SK-N-SH treated with all-trans-retinoic acid at 6 μM for 48 hours (cell line): Measurements from ENCODE around the gene ST6GALNAC3.

Source experiments
- ATAC-seq: fragments of 200-7000 bp; cut with Tn5 transposase; 3 replicates; pipeline ENCODE4 v1.9.1; 2020; ENCODE audit warnings: mild to moderate bottlenecking, moderate library complexity
- BACH2 ChIP-seq: fragments of 250-450 bp; sonication (Bioruptor Pico); IDR thresholded peaks from 2 replicates; pipeline ENCODE4 v1.9.0; 2021; ENCODE audit warnings: mild to moderate bottlenecking, borderline replicate concordance
- CREB5 ChIP-seq: fragments of 250-450 bp; sonication (Bioruptor Pico); IDR thresholded peaks from 2 replicates; pipeline ENCODE4 v1.5.1; 2020; ENCODE audit warnings: low read depth, mild to moderate bottlenecking, moderate library complexity
- CSDC2 ChIP-seq: fragments of 250-450 bp; sonication (Bioruptor Pico); IDR thresholded peaks from 2 replicates; pipeline ENCODE4 v1.5.0; 2020; ENCODE audit warnings: mild to moderate bottlenecking, moderate library complexity
- ESRRG ChIP-seq: fragments of 250-450 bp; sonication (Bioruptor Pico); IDR thresholded peaks from 2 replicates; pipeline ENCODE4 v1.6.1; 2021; ENCODE audit warnings: mild to moderate bottlenecking
- GLIS3 ChIP-seq: fragments of 250-450 bp; sonication (Bioruptor Pico); IDR thresholded peaks from 2 replicates; pipeline ENCODE4 v1.5.0; 2020; ENCODE audit warnings: mild to moderate bottlenecking, moderate library complexity
- ISL1 ChIP-seq: fragments of 250-450 bp; sonication (Bioruptor Pico); IDR thresholded peaks from 2 replicates; pipeline ENCODE4 v2.1.2; 2022; ENCODE audit warnings: mild to moderate bottlenecking, moderate library complexity
- OSR1 ChIP-seq: fragments of 250-450 bp; sonication (Bioruptor Pico); IDR thresholded peaks from 2 replicates; pipeline ENCODE4 v1.8.0; 2022; ENCODE audit warnings: moderate library complexity, mild to moderate bottlenecking, inconsistent platforms
- PATZ1 ChIP-seq: fragments of 250-450 bp; sonication (Bioruptor Pico); IDR thresholded peaks from 2 replicates; pipeline ENCODE4 v1.8.0; 2020; ENCODE audit warnings: mild to moderate bottlenecking, moderate library complexity, borderline replicate concordance
- PPARA ChIP-seq: fragments of 250-450 bp; sonication (Bioruptor Pico); IDR thresholded peaks from 2 replicates; pipeline ENCODE4 v1.5.0; 2020; ENCODE audit warnings: mild to moderate bottlenecking, borderline replicate concordance
- RARB ChIP-seq: fragments of 250-450 bp; sonication (Bioruptor Pico); IDR thresholded peaks from 2 replicates; pipeline ENCODE4 v1.8.0; 2021; ENCODE audit warnings: mild to moderate bottlenecking, moderate library complexity
- SNAI2 ChIP-seq: fragments of 250-450 bp; sonication (Bioruptor Pico); IDR thresholded peaks from 2 replicates; pipeline ENCODE4 v1.5.0; 2020; ENCODE audit warnings: mild to moderate bottlenecking, moderate library complexity
- TCF4 ChIP-seq: fragments of 250-450 bp; sonication (Bioruptor Pico); IDR thresholded peaks from 2 replicates; pipeline ENCODE4 v1.8.0; 2021; ENCODE audit warnings: mild to moderate bottlenecking, moderate library complexity, borderline replicate concordance
- TOX ChIP-seq: fragments of 250-450 bp; sonication (Bioruptor Pico); IDR thresholded peaks from 2 replicates; pipeline ENCODE4 v1.8.0; 2021; ENCODE audit warnings: mild to moderate bottlenecking, moderate library complexity, borderline replicate concordance
- ZC3H10 ChIP-seq: fragments of 250-450 bp; sonication (Bioruptor Pico); IDR thresholded peaks from 2 replicates; pipeline ENCODE4 v1.5.1; 2021; ENCODE audit warnings: mild to moderate bottlenecking, moderate library complexity
- ZFP3 ChIP-seq: fragments of 250-450 bp; sonication (Bioruptor Pico); IDR thresholded peaks from 2 replicates; pipeline ENCODE4 v1.5.0; 2020; ENCODE audit warnings: mild to moderate bottlenecking, moderate library complexity
- ZFP30 ChIP-seq: fragments of 450-650 bp; formaldehyde crosslinking; IDR thresholded peaks from 2 replicates; pipeline ENCODE4 v1.5.0; 2022; ENCODE audit warnings: mild to moderate bottlenecking, moderate library complexity
- ZNF565 ChIP-seq: fragments of 450-650 bp; formaldehyde crosslinking; conservative IDR thresholded peaks from 2 replicates; pipeline ENCODE4 v1.5.0; 2020; ENCODE audit warnings: low read depth, mild to moderate bottlenecking, moderate library complexity
- ZNF8 ChIP-seq: fragments of 450-650 bp; formaldehyde crosslinking; IDR thresholded peaks from 2 replicates; pipeline ENCODE4 v1.5.0; 2020; ENCODE audit warnings: mild to moderate bottlenecking, moderate library complexity
- TF ChIP-seq, protein P1 (sequence below): fragments of 250-450 bp; sonication (Bioruptor Pico); IDR thresholded peaks from 2 replicates; pipeline ENCODE4 v1.5.0; 2020; ENCODE audit warnings: mild to moderate bottlenecking, moderate library complexity
- TF ChIP-seq, protein P2 (sequence below): fragments of 250-450 bp; sonication (Bioruptor Pico); IDR thresholded peaks from 2 replicates; pipeline ENCODE4 v1.8.0; 2021; ENCODE audit warnings: low read depth, mild to moderate bottlenecking, moderate library complexity, borderline replicate concordance
- TF ChIP-seq, protein P3 (sequence below): fragments of 250-450 bp; sonication (Bioruptor Pico); IDR thresholded peaks from 2 replicates; pipeline ENCODE4 v1.5.1; 2021; ENCODE audit warnings: mild to moderate bottlenecking, moderate library complexity

ST6GALNAC3 gene

GRCh38 chr1:76179219-76179698 is 104.7 kb downstream of the ST6GALNAC3 start:
- no peak for TF ChIP-seq PATZ1 (CRISPR knock-in tag)
- no peak for TF ChIP-seq BACH2 (CRISPR knock-in tag)
- no peak for TF ChIP-seq RARB
- no peak for TF ChIP-seq GLIS3 (CRISPR knock-in tag)
- TF ChIP-seq, protein P1, sequence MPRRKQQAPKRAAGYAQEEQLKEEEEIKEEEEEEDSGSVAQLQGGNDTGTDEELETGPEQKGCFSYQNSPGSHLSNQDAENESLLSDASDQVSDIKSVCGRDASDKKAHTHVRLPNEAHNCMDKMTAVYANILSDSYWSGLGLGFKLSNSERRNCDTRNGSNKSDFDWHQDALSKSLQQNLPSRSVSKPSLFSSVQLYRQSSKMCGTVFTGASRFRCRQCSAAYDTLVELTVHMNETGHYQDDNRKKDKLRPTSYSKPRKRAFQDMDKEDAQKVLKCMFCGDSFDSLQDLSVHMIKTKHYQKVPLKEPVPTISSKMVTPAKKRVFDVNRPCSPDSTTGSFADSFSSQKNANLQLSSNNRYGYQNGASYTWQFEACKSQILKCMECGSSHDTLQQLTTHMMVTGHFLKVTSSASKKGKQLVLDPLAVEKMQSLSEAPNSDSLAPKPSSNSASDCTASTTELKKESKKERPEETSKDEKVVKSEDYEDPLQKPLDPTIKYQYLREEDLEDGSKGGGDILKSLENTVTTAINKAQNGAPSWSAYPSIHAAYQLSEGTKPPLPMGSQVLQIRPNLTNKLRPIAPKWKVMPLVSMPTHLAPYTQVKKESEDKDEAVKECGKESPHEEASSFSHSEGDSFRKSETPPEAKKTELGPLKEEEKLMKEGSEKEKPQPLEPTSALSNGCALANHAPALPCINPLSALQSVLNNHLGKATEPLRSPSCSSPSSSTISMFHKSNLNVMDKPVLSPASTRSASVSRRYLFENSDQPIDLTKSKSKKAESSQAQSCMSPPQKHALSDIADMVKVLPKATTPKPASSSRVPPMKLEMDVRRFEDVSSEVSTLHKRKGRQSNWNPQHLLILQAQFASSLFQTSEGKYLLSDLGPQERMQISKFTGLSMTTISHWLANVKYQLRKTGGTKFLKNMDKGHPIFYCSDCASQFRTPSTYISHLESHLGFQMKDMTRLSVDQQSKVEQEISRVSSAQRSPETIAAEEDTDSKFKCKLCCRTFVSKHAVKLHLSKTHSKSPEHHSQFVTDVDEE (CRISPR knock-in tag), result no peak
- no peak for TF ChIP-seq ISL1 (CRISPR knock-in tag)
- TF ChIP-seq, protein P2, sequence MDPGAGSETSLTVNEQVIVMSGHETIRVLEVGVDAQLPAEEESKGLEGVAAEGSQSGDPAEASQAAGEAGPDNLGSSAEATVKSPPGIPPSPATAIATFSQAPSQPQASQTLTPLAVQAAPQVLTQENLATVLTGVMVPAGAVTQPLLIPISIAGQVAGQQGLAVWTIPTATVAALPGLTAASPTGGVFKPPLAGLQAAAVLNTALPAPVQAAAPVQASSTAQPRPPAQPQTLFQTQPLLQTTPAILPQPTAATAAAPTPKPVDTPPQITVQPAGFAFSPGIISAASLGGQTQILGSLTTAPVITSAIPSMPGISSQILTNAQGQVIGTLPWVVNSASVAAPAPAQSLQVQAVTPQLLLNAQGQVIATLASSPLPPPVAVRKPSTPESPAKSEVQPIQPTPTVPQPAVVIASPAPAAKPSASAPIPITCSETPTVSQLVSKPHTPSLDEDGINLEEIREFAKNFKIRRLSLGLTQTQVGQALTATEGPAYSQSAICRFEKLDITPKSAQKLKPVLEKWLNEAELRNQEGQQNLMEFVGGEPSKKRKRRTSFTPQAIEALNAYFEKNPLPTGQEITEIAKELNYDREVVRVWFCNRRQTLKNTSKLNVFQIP, result no peak
- TF ChIP-seq ZC3H10, result no peak
- no peak for TF ChIP-seq ZNF8 (CRISPR knock-in tag)
- TF ChIP-seq TOX (CRISPR knock-in tag), result no peak
- no peak for TF ChIP-seq CSDC2 (CRISPR knock-in tag)
- no peak for TF ChIP-seq ZNF565 (CRISPR knock-in tag)
- TF ChIP-seq, protein P3, sequence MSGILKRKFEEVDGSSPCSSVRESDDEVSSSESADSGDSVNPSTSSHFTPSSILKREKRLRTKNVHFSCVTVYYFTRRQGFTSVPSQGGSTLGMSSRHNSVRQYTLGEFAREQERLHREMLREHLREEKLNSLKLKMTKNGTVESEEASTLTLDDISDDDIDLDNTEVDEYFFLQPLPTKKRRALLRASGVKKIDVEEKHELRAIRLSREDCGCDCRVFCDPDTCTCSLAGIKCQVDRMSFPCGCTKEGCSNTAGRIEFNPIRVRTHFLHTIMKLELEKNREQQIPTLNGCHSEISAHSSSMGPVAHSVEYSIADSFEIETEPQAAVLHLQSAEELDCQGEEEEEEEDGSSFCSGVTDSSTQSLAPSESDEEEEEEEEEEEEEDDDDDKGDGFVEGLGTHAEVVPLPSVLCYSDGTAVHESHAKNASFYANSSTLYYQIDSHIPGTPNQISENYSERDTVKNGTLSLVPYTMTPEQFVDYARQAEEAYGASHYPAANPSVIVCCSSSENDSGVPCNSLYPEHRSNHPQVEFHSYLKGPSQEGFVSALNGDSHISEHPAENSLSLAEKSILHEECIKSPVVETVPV (CRISPR knock-in tag), result no peak
- no peak for TF ChIP-seq ZFP30 (CRISPR knock-in tag)
- no peak for TF ChIP-seq CREB5 (CRISPR knock-in tag)
- no peak for TF ChIP-seq OSR1
- TF ChIP-seq, all 23 proteins: peak for 0

GRCh38 chr1:76185207-76185606 is 110.7 kb downstream of the ST6GALNAC3 start:
- ATAC-seq, result peak; percentile 41
- TF ChIP-seq TCF4 (CRISPR knock-in tag) (no peak), TOX (CRISPR knock-in tag) (no peak), PPARA (CRISPR knock-in tag) (no peak), ESRRG (CRISPR knock-in tag) (no peak), ZC3H10 (no peak), ISL1 (CRISPR knock-in tag) (no peak), CREB5 (CRISPR knock-in tag) (no peak), ZFP3 (CRISPR knock-in tag) (no peak), SNAI2 (CRISPR knock-in tag) (no peak), RARB (no peak), PATZ1 (CRISPR knock-in tag) (no peak), BACH2 (CRISPR knock-in tag) (no peak)
- TF ChIP-seq, protein P1 (CRISPR knock-in tag), result no peak
- TF ChIP-seq, protein P3 (CRISPR knock-in tag), result no peak

More at GRCh38 chr1:76179219-76179698, 104.7 kb downstream of the ST6GALNAC3 start:
- no peak for ATAC-seq
